HG02938 (cell line): ENCODE measurements around the gene PDE6B.

Source experiments
- ATAC-seq: cut with Tn5 transposase; IDR thresholded peaks from one replicate; pipeline ENCODE4 v1.9.1; 2021; ENCODE audit warnings: mild to moderate bottlenecking, moderate library complexity; ENCODE audit not compliant: unreplicated experiment

PDE6B gene

GRCh38 chr4:655464-656151 is 30.2 kb downstream of the PDE6B start:
- ATAC-seq = no peak

DNA sequence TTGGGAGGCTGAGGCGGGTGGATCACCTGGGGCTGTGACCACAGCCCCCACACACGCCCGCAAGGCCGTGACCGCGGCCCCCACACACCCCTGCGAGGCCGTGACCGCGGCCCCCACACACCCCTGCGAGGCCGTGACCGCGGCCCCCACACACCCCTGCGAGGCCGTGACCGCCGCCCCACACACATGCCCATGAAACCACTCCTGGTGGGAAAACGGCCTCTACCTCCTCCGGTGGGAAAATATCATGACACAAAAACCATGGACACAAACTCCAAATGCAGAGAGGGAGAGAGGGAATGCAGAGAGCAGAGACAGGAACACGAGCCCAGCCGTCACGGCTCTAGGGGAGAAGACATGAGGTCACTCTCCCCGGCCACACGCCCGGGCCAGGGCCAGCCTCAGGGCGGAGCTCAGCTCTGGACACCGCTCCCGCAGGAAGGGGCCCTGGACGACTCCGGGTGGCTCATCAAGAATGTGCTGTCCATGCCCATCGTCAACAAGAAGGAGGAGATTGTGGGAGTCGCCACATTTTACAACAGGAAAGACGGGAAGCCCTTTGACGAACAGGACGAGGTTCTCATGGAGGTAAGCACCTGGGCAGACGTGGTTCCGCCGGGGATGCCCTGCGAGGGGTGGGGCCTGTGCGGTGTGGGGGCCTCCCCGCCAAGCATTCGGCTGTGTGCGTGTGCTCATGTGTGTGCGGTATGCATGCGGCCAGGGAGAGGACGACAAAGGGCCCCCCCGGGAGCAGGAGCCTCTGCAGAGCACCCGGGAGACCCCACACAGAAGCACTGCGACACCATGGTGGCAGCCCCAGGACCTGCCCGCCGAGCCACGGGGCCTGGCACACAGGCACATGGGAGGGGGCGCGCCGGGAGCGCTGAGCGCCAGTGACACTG is 31.3 kb downstream of the PDE6B start:
- ATAC-seq = no peak

GRCh38 chr4:657338-657833 is 32.0 kb downstream of the PDE6B start:
- no peak for ATAC-seq

GRCh38 chr4:657834-658667 is 32.7 kb downstream of the PDE6B start:
- ATAC-seq = no peak

GRCh38 chr4:658681-659667 is 33.6 kb downstream of the PDE6B start:
- no peak for ATAC-seq

DNA sequence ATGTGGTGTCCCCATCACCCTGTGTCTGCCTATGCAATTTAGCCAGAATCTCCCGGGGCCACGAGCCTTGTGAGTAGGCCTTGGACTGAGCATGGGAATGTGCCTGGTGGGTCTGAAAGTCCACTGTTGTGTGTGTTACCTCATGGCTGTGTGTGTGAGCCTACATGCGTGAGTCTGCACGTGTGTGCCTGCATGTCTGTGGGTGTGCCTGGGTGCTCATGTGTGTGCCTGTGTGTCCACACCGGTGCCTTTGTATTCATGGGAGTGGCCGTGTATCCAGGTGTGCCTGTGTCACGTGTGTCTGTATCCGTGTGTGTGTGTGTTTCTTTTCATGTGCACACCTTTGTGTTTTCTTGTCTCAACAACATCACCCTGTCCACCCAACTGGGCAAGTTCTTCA is 34.5 kb downstream of the PDE6B start:
- no peak for ATAC-seq

DNA sequence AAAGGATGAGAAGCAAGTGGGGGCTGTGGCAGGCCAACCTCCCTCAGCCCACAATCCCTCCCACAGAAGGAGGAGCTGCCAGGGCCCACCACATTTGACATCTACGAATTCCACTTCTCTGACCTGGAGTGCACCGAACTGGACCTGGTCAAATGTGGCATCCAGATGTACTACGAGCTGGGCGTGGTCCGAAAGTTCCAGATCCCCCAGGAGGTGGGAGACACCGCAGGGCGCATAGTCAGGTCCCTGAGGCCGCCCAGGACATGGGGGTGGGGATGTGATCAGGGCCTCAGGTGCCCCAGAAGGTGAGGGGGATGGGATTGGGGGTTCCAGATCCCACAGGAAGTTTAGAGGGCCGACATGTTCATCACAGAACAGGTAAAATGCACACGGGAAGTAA is 35.0 kb downstream of the PDE6B start:
- no peak for ATAC-seq

- no peak for ATAC-seq
These were observed 35.9 kb downstream of the PDE6B start for GRCh38 chr4:661231-661630.

- no peak for ATAC-seq
These were observed 36.7 kb downstream of the PDE6B start for GRCh38 chr4:661881-662761.

GRCh38 chr4:663046-663437 is 37.7 kb downstream of the PDE6B start:
- ATAC-seq = no peak

DNA sequence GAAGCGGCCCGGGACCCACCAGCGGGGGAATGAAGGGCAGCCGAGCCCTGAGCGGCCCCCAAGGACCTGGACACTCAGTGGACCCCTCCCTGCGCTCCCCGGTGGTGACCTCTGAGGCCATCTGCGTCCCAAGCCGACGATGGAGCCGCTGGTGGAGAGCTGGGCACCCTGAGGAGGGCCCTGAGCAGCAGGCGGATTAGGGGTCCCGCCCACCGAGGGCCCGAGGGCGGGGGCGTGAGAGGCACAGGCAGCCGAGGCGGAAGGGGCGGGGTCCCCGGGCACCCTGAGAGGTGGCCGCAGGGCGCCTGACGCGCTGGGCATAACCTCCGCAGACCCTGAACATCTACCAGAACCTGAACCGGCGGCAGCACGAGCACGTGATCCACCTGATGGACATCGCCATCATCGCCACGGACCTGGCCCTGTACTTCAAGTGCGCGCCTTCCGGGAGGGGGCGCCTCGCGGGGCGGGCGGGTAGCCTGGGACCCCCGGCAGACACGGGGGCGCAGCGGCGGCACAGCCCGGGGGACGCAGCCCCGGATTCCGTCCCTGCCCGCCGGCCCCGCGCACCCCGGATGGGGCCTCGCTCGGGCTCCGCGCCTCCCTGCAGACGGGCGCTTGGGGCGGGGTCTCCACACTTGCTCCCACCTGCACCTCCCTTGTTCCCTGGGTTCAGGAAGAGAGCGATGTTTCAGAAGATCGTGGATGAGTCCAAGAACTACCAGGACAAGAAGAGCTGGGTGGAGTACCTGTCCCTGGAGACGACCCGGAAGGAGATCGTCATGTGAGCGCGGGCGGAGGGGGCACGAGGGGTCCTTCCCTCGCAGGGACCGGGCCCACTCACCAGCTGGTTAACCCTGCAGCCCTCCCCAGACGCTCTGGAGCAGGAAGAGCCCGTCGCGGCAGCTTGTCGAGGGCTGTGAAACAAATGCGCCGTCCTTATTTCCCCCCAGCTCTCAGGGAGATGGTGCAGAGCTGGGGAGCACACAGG is 38.4 kb downstream of the PDE6B start:
- ATAC-seq = peak; percentile 46

DNA sequence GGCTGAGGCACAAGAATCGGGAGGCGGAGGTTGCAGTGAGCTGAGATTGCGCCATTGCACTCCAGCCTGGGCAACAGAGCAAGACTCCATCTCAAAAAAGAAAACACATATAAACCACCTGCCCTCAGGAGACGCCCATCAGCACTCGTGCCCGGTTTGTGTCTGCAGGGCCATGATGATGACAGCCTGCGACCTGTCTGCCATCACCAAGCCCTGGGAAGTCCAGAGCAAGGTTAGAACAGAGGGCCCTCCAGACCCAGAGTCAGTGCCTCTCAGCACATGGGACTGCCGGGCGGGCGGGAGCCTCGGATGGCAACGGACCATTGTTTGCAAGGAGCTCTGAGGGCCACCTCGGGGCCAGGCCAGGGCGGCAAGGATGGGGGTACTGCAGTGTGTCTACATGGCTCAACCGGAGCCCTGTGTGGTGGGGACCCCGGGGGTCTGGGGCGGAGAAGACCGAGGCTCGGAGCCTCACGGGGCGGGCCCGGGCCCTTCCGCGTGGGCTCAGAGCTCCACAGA is 39.4 kb downstream of the PDE6B start:
- ATAC-seq = no peak

- no peak for ATAC-seq
These were observed 40.0 kb downstream of the PDE6B start for GRCh38 chr4:665381-665750.

- no peak for ATAC-seq
These were observed 40.5 kb downstream of the PDE6B start for GRCh38 chr4:665751-666435.

GRCh38 chr4:666436-666810 is 41.0 kb downstream of the PDE6B start:
- no peak for ATAC-seq

- no peak for ATAC-seq
These were observed 41.6 kb downstream of the PDE6B start for GRCh38 chr4:666822-667544.

DNA sequence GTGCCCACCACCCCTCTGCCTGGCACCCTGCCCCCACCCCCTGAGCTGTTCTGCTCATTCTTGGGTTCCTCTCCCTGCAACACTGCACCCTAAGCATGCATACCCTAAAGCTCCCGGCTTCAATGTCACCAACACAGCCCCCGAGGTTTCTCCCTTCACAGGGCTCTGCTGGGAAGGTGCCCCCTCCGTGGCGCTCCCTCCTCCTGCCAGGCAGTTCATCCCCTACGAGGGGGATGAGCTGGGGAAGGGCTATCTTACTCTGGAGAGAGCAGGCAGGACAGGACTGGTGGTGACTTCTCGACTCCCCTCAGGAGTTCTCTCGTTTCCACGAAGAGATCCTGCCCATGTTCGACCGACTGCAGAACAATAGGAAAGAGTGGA is 42.2 kb downstream of the PDE6B start:
- ATAC-seq = no peak
